ENCODE results near the gene TCEA2.

TCEA2 gene

DNA sequence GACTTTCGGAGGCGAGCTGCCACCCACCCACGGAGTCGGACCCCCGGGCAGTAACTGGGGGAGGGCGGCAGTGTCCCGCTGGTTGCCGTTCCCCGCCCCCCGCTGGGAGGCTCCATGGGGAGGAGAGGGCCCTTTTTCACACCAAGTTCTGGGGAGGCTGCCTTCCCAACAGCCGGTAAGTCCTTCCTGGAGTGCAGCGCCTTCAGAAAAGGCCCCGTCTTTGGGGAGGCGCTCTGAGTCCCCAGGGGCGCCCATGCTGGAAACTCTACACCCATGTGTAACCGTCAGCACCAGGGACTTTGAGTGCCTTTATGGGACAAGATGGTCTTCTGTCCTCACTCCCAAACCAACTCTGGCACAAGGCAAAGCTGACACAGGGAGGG, 13.1 kb upstream of the TCEA2 start:
- DNase-seq, result no peak

DNA sequence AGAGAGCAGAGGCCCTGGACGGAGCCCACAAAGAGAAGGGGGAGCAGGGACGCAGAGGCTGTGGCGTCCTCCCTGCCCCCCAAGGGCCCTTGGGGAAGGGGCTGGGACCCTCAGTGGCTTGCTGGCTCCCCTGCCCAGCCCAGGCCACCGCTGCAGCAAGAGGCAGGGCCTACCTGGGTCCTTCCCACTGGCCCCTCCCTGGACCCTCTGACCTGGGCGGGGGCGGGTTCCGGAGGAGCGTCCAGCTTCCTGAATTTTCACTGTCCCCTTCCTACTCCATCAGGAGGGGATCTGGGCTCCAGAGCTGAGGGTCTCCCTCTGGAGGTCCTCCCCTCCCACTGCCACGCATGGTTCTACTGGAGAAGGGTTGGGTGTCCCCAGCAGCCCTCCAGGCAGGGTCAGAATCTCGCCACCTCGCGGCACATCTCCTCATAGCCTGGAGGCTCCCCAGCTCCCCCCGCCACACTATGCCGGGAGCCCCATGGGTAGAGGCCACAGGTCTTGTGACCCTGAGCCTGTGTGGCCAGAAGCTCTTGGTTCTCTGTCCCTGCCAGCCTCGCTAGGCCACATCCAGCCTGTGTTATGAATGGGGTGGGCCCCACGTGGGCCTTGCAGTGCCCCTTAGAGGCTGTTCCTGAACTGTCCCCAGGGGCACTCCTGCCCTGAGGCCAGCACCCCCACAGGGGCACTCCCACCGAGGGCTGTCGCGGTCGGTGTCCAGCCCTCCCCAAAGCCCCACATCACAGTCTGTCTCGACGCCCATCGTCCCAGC, 12.6 kb upstream of the TCEA2 start:
- no peak for DNase-seq

DNA sequence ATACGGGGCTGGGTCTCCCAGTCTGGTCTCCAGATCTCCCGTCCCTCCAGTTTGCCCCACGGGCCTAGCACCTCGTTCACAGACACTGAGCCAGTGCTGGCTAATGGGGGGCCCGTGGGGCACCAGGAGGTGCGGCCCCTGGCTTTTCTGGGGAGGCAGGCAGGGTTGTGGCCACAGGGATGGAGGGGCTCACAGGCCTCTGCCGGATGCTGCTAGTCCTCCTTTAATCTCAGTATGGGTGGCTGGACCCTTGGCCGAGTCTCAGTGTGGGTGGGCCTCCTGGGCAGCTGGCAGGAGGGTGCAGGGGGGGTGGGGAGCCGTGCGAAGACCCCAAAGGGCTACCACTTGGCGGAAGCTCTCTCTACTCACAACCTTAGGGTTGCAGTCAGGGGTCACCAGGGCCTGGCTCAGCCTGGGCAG, 12.0 kb upstream of the TCEA2 start:
- no peak for DNase-seq

DNA sequence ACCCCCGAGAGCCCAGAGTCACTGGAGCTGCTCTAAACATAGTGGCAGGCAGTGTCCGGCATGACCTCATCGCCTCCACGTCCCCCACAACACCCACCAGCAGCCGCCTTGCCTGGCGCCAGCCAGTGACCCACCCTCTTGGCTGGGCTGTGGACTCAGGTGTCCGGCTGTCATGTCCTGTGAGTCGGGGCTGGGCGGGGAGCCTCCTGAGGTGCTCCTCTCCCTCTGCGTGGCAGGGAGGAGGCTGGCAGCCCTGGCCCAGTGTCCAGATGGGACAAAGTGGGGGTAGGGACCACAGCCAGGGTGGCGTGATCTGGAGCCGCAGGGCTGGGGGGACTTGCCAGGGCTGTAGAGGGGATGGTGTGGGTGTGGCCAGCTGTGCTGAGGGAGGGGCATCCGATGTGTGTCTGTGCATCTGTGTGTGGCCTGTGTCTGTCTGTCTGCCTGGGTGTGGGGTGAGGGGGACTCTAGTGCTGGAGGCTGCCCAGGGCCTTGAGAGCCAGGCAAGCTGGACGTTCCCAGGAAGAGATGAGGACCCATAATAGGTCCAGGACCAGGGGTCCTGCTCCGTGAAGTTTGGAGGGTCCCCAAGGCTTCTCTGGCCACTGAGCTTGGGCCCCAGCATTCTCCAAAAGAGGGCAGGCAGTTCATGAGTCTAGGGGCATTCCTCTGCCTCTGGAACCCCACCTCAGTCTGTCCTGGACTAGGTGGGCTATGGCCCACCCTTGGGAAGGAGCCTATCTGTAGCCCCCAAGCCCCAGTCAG, 11.3 kb upstream of the TCEA2 start:
- DNase-seq, result no peak

DNA sequence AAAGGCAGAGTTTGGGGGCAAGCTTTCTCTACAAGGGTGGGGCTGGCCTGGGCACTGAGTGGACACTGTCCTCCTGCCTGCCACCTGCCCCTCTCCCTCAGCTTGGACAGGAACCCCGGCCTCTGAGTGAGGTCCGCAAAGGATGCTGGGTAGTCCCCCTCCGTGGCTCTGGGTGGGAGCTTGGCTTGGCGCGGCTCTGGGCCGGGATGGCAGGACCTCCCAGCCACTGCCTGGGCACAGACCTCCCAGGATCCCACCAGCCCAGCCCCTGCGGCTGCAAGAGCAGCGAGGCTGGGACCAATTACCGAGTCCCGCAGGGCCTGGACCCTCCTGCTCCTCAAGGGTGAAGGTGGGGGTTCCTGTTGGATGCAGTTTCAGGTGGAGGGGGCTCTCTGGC, 10.7 kb upstream of the TCEA2 start:
- DNase-seq, result no peak

DNA sequence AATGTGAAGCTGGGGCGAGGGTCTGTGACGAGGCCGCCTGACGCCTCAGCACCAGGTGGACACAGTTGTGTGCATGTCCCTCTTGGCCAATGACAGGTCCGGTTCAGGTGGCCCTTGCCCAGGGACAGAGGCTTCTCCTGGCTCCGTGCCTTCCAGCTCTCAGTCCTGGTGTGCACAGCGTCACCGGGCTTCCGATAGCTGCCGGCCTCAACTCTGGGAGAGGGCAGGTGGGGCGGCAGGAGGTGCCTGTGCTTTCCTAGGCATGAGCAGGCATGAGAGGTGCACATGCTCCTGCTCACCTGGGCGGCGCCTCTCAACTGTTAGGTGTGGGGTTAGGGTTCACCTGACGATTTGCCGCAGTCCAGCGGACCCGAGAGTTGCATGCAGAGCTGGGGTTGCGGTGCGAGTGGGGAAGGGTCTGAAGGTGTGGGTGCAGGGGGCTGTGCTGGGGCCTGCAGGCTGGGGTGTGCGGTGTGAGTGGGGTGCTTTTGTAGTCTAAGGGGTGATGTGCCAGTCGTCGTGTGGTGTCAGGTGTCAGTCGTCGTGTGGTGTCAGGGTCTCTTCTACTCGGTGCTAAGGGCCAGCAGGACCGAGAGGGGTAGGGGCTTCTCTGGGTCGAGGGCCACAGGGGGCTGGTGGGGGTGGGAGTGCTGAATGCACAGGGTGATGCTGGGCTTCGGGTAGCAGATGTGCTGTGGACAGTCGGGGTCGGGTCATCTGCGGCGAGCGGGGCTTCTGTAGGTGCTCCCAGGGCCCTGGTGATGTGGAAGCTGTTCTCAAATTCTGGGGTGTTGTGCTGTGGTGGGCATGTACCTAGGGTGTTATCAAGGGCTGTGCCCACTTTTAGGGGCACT, 9.8 kb upstream of the TCEA2 start:
- DNase-seq, result no peak

DNA sequence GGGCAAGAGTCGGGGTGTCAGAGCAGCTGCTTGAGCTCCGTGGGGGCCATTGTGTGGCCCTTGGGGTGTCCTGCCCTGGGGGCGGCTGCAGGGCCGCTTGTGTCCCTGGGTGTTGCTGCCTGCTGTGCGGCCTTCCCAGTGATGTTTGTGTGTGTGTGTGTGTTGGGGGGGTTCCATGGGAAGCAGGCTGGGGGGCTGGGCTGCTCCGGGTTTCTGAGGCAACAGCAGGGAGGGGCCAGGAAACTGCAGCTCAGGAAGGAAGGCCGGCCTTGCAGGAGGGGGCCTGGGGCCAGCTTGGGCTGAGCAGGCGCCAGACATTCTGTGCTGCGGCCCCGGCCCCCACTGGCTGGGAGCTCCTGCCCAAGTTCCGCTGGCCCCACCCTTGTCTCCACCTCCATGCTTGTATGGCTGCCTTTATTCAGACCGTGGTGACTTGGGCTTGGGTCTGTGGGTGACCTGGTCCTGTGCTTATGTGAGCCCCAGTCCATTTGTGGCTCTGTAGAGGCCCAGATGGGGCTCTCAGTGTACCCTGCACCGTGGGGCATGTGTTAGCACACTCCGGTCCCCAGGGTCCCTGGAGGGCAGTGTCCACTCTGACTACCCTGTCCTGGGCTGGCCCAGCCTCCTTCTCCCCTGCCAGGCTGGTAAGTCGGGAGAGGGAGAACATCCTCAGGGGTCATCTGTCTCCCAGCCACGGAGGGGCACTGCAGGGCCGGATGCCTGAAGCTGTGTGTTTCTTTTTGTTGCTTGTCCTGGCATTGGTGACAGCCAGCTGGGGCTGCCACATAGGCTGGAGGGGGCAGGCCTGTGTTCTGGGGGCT, 8.9 kb upstream of the TCEA2 start:
- DNase-seq, result peak; percentile 98

DNA sequence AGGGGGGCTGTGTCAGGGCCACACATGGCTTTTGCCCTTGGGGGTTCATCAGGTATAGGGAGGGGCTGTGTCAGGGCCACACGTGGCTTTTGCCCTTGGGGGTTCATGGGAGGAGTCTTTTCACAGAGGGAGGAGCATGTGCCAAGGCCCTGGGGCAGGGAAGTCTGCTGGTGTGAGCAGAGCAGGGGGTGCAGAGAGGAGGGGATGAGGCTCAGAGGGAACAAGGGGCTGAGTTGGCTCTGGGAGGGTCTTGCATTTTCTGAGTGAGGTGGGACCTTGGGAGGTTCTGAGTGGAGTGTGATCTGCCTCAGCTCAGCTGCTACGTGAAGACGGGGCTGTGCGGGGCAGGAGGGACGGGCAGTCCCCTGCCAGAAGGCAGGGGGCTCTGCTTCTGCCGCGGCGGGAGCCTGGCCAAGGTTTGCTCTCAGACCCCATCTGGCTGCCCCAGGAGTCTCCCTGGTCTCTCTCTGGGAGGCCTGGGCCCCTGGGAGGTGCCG, 7.6 kb upstream of the TCEA2 start:
- DNase-seq, result no peak

DNA sequence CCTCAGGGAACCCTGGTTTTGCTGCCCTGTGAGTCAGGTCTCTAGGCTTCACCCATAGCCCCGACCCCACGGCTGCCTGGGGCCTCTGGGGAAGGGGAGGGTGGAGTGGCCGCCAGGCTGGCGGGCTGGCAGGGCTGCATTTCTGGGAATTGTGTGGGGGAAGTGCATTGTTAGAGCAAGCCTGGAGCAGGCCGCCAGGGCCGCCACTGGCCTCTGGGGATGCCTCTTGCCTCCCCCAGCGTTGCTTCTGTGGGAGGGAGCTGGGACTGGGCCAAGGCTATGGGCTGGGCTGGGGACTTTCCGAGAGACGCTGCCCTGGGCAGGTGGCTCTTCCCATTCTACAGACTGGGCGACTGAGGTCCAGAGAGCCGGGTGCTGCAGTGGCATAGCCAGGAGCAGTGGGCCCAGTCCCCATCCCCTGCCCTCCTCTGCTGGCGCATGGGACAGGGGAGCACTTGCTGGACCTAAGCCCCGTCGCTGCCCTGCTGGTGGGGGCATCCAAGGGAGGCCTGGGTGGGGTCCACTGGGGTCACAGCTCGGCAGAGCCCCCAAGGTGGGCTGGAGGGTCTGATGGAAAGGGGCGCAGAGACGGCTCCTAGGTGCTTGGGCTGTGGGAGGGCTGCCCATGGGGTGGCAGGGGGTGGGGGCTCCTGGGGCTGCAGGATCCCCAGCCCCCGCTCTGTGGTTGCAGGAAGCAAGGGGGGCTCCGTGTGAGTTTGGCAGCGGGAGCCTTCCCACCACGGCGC, 6.9 kb upstream of the TCEA2 start:
- no peak for DNase-seq

DNA sequence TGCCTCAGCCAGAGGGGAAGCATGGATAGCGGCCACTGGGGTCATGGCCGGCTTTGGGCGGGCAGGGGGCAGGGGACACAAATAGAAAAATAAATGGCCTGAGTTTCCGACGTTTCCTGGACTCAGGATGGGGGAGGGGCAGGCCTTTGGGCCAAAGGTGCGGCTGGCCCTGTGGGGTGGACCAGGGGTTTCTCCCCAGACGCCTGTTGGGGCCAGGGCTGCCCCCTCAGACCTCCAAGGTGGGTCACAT, 6.4 kb upstream of the TCEA2 start:
- DNase-seq, result no peak

DNA sequence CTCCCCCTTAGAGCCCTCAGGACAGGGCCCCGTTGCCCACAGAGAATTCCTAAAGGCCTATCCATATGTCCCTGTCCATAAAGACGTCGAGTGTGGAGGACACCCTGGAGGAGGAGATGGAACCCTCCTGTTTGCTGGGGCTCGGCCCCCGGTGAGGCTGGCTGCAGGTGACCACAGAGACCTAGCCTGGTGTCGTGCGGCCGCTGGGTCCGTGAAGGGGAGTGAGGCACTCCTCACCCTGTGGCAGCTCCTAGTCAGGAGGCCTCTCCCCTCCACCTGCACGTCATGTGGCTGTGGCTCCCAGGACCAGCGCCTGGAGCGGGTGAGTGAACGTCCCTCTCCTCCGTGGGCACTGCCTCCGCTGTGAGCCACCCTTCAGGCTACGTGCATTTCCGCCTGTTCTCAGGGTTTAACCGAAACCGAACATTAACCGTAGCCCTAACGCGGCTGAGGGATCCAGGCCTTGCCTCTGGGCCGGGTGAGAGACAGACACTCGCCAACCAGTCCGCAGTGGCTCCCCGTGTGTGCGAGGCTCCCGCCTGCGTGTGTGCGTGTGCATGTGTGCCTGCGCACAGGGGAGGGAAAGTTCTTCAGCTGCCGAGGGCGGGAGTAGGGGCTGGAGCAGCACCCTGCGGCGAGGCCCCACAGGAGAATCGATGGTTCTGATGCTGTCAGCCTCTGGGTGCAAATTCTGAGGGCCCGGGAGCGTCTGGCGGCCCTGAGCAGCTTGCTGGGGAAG, 5.9 kb upstream of the TCEA2 start:
- no peak for DNase-seq

DNA sequence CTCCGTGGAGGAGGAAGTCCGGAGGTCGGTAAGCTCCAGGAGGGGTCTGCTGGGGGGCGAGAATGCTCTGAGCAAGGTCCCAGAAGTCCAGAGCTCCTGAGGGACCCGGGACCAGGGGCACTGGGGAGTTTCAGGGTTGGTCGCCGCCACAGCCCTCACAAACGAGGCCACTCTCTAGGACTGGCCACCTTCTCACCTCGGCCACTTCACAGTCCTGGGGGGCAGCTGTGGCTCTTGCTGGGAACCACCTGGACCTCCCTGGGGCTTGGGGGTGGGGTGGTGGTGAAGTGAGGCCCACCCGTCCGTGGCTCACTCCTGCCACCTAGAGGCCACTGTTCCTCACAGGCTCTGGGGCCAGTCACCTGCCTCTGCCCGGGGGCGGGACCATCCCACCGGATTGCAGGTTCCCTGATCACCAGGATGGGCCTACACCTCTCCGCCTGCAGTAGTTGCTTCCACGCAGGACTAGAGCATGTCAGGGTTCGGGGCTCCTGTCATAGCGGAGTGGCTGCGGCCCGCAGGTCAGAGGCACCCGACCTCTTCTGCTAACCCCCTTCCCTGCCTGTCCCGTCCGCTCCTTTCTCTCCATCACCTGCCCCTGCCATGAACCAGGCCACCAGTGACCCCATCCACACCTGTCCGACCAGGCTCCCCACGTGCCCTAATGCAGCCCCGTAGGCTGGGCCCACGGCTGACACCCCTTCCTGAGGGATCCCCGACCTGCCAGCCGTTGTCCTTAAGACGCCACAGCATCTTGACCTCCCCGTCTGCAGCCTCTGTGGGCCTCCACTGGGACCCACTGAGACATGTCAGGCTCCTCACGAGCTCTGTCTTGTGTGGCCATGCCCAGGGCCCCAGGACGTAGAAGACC, 5.1 kb upstream of the TCEA2 start:
- DNase-seq, result peak; percentile 100

DNA sequence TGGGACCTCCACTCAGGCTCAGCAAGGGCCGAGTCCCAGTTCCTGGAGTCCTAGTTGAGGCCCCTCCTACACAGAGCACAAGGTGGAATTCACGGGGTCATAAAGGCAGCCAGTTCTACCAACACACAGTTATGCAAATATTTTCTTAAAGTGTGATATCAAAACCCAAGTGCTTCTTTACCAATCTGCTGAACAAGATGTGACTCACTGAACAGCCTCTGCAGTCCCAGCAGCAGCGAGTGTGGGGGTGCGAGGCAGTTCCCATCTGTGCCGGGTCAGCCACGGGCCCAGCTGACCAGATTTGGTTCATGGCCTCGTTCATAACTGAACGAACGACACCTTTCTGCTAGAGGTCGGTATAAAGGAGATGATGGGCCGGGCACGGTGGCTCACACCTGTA, 4.5 kb upstream of the TCEA2 start:
- no peak for DNase-seq

DNA sequence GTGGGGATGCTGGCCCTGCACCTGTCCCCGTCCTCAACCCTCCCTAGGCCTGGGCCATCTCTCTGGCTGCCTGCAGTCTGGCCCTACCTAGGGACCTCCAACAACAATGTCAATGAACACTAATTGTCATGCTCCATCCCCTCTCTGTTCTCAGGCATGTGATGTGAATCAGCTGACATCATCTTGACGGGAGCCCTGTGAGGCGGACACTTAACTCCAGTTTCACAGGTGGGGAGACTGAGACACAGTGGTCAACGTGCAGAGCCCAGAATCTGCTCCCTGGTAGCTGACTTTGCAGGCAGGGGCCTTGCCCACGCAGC, 762 bp upstream of the TCEA2 start:
- no peak for DNase-seq

DNA sequence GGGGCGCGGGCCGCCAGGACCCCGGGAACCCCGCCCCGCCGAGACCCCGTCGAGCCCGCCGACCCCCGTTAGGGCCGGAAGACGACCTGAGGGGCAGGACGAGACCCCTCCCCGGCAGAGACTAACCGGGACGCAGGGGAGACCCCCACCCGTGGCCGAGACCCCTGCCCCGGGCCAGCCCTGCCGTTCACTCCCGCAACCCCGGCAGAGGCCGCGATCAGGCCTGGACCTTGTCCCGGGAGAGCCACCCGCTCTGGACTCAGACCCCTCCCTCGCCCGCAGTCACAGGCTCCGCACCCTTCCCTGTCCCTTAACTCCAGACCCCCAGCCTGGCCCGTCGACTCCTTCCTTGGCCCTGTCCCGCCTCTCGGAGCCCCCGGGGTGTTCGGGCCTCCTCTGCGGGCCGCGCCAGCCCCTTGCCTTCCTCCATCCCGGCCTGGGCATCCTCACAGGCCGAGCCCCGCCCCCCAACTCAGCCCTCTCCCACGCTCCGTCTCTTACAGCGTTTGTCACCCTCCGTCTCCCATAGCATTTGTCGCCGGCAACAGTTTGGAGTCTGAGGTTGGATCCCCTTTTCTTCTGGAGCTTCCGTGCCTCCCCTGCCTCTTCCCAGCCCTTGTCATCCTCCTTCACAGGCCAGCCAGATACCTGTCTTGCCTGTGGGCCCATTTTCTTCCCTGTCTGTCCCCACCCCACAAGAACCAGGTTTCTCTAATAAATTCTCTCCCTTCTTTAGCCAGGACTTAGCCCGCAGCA, 569 bp downstream of the TCEA2 start:
- DNase-seq, result no peak

DNA sequence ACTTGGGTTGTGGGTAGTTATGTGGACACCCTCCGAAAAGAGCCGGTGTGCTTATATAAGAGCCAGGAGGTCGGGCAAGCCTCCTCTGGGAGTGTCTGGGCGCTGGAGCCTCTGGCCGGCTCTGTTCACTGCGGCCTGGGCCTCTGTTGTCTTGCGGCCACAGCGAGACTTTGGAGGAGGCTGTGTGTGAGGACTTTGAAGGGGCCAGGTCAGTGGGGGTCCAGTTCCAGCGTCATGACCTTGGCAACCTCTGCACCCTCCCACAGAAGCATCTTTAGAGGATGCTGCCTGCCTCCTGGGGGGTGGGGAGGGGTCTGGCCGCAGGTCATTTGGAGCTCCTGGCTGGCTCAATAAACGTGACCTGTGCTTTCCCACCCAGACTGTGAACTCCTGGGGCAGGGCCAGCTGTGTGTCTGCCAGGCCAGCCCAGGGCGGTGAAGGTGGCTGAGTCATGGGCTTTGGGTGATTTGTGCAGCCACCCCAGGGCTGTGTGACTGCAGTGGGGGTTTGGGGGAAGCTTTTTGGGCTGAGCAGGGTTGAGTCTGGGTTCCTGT, 1.2 kb downstream of the TCEA2 start:
- DNase-seq, result no peak

DNA sequence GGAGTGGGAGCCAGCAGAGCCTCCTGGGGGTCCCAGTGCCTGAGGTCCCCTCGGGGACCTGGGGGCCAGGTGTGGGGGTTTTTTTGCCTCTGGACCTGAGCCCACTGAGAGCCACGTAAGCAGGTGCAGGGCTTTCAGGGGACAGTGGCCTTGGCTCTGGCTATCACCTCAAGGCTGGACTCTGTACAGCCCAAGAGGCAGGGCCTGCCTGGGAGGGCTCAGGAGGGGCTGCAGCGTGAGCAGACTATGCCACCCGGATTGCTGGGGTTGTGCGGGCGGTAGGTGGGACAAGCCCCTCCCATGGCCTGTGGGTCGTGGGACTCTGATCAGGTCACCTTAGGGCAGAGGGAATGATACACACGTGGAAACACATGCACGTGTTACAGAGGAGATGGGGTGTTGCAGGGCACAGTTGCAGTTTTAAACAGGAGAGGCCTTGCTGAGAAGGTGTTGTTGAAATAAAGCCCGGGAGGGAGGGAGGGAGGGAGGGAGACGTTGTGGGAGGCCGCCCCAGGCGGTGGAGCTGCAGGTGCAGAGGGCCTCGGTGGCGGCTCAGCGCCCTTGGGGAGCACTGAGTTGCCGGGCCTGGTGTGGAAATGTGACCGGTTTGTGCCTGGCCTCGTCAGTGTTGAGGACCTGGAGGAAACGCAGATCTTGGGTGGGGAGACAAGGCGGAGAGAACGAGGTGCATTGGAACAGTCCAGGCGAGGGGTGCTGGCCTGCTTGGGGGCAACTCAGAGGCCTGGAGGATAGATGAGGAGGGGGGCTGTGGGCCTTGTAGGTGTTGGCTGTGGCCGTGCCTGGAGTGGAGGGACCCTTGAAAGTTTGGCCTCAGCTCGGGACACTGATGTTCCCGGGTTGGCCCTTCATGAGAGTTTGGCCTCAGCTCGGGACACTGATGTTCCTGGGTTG, 2.3 kb downstream of the TCEA2 start:
- no peak for DNase-seq

DNA sequence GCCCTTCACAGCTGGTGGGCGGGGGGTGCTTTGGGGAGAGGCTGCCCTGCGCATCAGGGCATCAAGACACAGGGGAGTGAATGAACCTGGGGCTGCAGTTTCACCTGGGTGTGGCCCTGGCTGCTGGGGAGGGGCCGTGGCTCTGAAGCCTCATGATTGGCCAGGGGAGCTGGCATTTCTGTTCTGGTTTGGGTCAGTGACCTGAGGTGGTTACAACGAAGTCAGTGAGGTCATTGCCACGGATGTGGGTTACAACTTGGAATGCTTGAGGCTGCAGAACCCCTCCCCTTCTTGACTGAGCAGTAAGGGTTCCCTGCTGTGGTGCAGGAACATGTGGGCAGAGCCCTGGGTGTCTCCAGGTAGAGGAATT, 3.0 kb downstream of the TCEA2 start:
- DNase-seq, result no peak
